Adrenal gland (tissue), 12 donors: ENCODE results near the gene ARF5. TPM values are rescaled to one million over a fixed set of nuclear protein-coding genes. Genes with fewer than 3 reads are reported as not detected.

Experiments
- DNase-seq, 7 donors: peaks; one replicate each; pipeline ENCODE4 v3.0.0-alpha.2; 2019 to 2020
- H3K27ac ChIP-seq, 5 donors: fragments of 200-600 bp; sonication (generic) in 4 of 5; 1 replicate in 3 of 5; 2 replicates in 2 of 5; pipeline versions ENCODE4 v1.5.1 to v1.8.0; 2016 to 2020; ENCODE audit warnings: mild to moderate bottlenecking in 1 of 5
- H3K27me3 ChIP-seq: fragments of 200-600 bp; 2 replicates; pipeline ENCODE4 v1.8.0; 2021
- H3K36me3 ChIP-seq, 2 donors: fragments of 200-600 bp; replicated peaks in 1 of 2; 1 replicate in 1 of 2; 2 replicates in 1 of 2; pipeline versions ENCODE4 v1.5.1 to v1.8.0; 2018 to 2022
- H3K4me1 ChIP-seq, 2 donors: fragments of 200-600 bp; replicated peaks in 1 of 2; 1 replicate in 1 of 2; 2 replicates in 1 of 2; pipeline versions ENCODE4 v1.5.1 to v1.8.0; 2018 to 2021
- H3K4me3 ChIP-seq, 4 donors: fragments of 200-600 bp; sonication (generic) in 3 of 4; one replicate each; pipeline ENCODE4 v1.5.1; 2016 to 2018
- H3K9me3 ChIP-seq, 3 donors: fragments of 200-600 bp; sonication (generic) in 1 of 3; replicated peaks in 1 of 3; 1 replicate in 2 of 3; 2 replicates in 1 of 3; pipeline versions ENCODE4 v1.5.1 to v1.8.0; 2016 to 2021
- POLR2A ChIP-seq, 2 donors: fragments of 450-650 bp; IDR thresholded peaks; one replicate each; pipeline ENCODE4 v1.6.1; 2017; ENCODE audit warnings: antibody characterized with exemption in 2 of 2, mild to moderate bottlenecking in 2 of 2, moderate library complexity in 1 of 2
- WGBS, 4 donors: extraction: QIAGEN DNeasy Blood & Tissue Kit in 2 of 4; methylation state at CpG; one replicate each; pipeline versions ENCODE4 v1.1.5 to v1.1.7; 2013 to 2017; 5-methylcytosine and 5-hydroxymethylcytosine counted together
- intact Hi-C, 2 donors: fragments of 100-400 bp; cut with DNase I; formaldehyde crosslinking; loops; one replicate each; pipeline versions ENCODE4 v1.14.1 to v1.15.0; 2022 to 2023
- polyA plus RNA-seq, 3 donors: library from polyadenylated mRNA; stranded (reverse); fragments of 200-250 nt in 2 of 3; fragments of 350-450 nt in 1 of 3; fragmentation: Illumina TruSeq in 1 of 3; extraction: RNeasy Lipid Tissue Mini Kit (QIAGEN cat#74804) in 1 of 3; gene quantifications; one replicate each; pipeline ENCODE4 v1.2.3, GENCODE V29; 2013 to 2014
- total RNA-seq, 9 donors: library from RNA; depleted of rRNA in 4 of 9; stranded (reverse); fragments of >200 nt in 4 of 9; fragments of 120-200 nt in 1 of 9; fragmentation: NEBNext Ultra II Directional in 1 of 9; extraction: Animal tissue kit (Norgen Biotek cat#: 25700) in 1 of 9; gene quantifications; one replicate each; pipeline versions ENCODE4 v1.1.0 to v1.2.4, GENCODE V29; 2013 to 2023
- TF ChIP-seq, protein P1 (sequence below), 6 experiments: fragments of 450-650 bp in 4 of 6; fragments of 200-600 bp in 2 of 6; sonication (generic) in 1 of 6; IDR thresholded peaks; 1 replicate in 5 of 6; 2 replicates in 1 of 6; pipeline versions ENCODE4 v1.5.1 to v1.8.0; 2016 to 2021; ENCODE audit warnings: antibody characterized with exemption in 6 of 6, mild to moderate bottlenecking in 2 of 6, moderate library complexity in 1 of 6
- donor health status: healthy with polysubstance abuse.
- donor health status: Bipolar disorder and iron deficiency.
- donor health status: DM: yes; HTN: yes; CAD: no.
- donor health status: DM: no; HTN: no; CAD: no.
- donor health status: DM: no; HTN: no; CAD: no.
- donor health status: DM: yes; HTN: yes; CAD: no.

The ARF5 gene
- total and polyA plus RNA-seq, 12 donors, result 88.7 to 259 (median 115) TPM

DNA sequence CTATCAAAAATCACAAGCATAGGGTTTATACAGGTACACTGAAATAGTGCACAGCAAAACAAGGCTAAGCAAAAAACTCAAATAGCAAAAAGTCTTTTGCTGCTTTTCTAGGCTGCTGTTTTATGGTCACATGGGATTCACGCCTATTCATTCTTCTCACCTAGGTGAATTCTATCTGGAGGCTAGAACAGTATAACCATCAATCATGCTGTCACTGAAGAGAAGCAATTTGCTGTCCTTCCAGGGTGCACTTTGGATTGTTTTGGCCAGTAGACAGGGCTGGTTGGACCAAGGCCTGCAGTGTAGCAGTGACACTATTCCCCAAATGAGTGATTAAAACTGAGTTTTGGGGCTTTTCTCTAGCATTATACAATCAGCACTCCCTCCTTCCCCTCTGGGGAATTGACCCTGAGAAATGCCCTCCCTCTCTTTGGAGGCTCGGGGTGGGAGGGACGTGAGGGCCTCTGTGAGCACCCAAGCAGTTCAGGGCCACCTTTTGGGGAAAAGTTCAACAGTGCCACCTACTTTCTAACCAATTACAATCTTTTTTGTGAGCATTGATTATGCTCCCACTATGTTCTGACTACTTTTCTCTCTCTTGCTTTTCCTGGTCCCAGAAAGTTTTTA is 47.6 kb downstream of the ARF5 start:
- no peaks in the 10 kb centered on the region for H3K36me3 ChIP-seq
- intact Hi-C loops, result no loop called here
- H3K4me1 ChIP-seq, result no peaks in the 10 kb centered on the region
- 34 to 59% (median 48%) methylated on average over 3 of the region's 3 CpGs for WGBS, 4 donors
- no peak for TF ChIP-seq POLR2A (IDR thresholded peaks at IDR 0.05)
- TF ChIP-seq, protein P1, sequence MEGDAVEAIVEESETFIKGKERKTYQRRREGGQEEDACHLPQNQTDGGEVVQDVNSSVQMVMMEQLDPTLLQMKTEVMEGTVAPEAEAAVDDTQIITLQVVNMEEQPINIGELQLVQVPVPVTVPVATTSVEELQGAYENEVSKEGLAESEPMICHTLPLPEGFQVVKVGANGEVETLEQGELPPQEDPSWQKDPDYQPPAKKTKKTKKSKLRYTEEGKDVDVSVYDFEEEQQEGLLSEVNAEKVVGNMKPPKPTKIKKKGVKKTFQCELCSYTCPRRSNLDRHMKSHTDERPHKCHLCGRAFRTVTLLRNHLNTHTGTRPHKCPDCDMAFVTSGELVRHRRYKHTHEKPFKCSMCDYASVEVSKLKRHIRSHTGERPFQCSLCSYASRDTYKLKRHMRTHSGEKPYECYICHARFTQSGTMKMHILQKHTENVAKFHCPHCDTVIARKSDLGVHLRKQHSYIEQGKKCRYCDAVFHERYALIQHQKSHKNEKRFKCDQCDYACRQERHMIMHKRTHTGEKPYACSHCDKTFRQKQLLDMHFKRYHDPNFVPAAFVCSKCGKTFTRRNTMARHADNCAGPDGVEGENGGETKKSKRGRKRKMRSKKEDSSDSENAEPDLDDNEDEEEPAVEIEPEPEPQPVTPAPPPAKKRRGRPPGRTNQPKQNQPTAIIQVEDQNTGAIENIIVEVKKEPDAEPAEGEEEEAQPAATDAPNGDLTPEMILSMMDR (IDR thresholded peaks at IDR 0.05), result no peak
- no peak overlapping the region for H3K27ac ChIP-seq
- DNase-seq, result no peak
- H3K27me3 ChIP-seq, result peaks cover 3% of the 10 kb centered on the region
- H3K4me3 ChIP-seq, result no peak overlapping the region
- no peaks in the 10 kb centered on the region for H3K9me3 ChIP-seq

DNA sequence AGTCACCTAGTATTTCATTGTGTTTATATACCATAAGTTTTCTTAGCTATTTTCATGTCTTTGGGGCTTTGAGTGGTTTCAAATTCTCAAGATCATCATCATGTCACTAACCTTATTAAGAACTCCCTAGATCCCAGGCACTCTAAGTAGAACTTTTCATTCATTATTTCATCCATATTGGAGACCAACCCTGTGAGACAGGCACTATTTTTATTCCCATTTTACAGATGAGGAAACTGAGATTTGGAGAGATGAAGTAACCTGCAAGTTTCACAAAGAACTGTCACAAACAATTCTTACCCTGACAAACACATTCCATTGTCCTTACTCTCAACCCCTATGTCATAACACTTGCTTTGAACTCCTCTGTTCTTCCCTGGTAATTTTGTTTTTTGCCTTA is 50.0 kb downstream of the ARF5 start:
- Histone ChIP-seq H3K27ac (no peak overlapping the region), H3K27me3 (peaks cover 1% of the 10 kb centered on the region), H3K4me3 (no peak overlapping the region), H3K36me3 (no peaks in the 10 kb centered on the region), H3K9me3 (no peaks in the 10 kb centered on the region), H3K4me1 (no peaks in the 10 kb centered on the region)
- no peak for TF ChIP-seq POLR2A (IDR thresholded peaks at IDR 0.05)
- TF ChIP-seq, protein P1 (IDR thresholded peaks at IDR 0.05), result no peak
- intact Hi-C loops, result no loop called here
- DNase-seq, result no peak

Other genes starting within 250 kb of the ARF5 start
- gene ZNF800, start 195.7 kb upstream of the ARF5 start, total RNA-seq, result 10 to 100 TPM; 17.5 to 41.6 (median 29.8) TPM
- gene ZNF800, start 195.7 kb upstream of the ARF5 start, polyA plus RNA-seq, result 10 to 100 TPM; 11.0 to 21.5 (median 15.4) TPM
- gene GCC1, start 2.8 kb upstream of the ARF5 start, total RNA-seq, result 10 to 100 TPM; 14.0 to 19.5 (median 17.8) TPM
- gene GCC1, start 2.8 kb upstream of the ARF5 start, polyA plus RNA-seq, result 10 to 100 TPM in 1 of 3 donors, 1 to 10 TPM in 2; 1.9 to 11.4 (median 4.2) TPM
- gene FSCN3, start 5.3 kb downstream of the ARF5 start, total RNA-seq, result 1 to 10 TPM in 2 of 9 donors, under 1 TPM in 3, not detected in 4; 0.50 to 4.9 (median 0.60) TPM
- 1 to 10 TPM in 2 of 3 donors, under 1 TPM in 1; 0.68 to 2.0 (median 1.0) TPM for gene FSCN3, start 5.3 kb downstream of the ARF5 start, polyA plus RNA-seq
- not detected for gene PAX4, start 29.7 kb downstream of the ARF5 start, total RNA-seq
- gene PAX4, start 29.7 kb downstream of the ARF5 start, polyA plus RNA-seq, result not detected
- gene SND1, start 63.8 kb downstream of the ARF5 start, total RNA-seq, result 100 to 1,000 TPM; 105 to 266 (median 135) TPM
- 100 to 1,000 TPM in 1 of 3 donors, 10 to 100 TPM in 2; 58.9 to 164 (median 93.7) TPM for gene SND1, start 63.8 kb downstream of the ARF5 start, polyA plus RNA-seq